GM19324 (cell line): ENCODE data around the gene TBC1D1.
A peak's percentile ranks its signal among the peaks of the same experiment; 100 is the strongest.

Experiments used
- ATAC-seq: cut with Tn5 transposase; IDR thresholded peaks from one replicate; pipeline ENCODE4 v1.9.1; 2021; ENCODE audit warnings: mild to moderate bottlenecking, moderate library complexity; ENCODE audit not compliant: unreplicated experiment, low FRiP score

Gene TBC1D1

GRCh38 chr4:38114386-38115150, 223.7 kb downstream of the TBC1D1 start:
- ATAC-seq, result no peak

GRCh38 chr4:38115601-38116000, 224.7 kb downstream of the TBC1D1 start:
- ATAC-seq, result no peak

GRCh38 chr4:38117591-38117990, 226.7 kb downstream of the TBC1D1 start:
- ATAC-seq, result no peak

GRCh38 chr4:38119668-38120385, 228.9 kb downstream of the TBC1D1 start:
- no peak for ATAC-seq

GRCh38 chr4:38120772-38121171, 229.9 kb downstream of the TBC1D1 start:
- no peak for ATAC-seq

GRCh38 chr4:38122060-38122459, 231.2 kb downstream of the TBC1D1 start:
- no peak for ATAC-seq

GRCh38 chr4:38123555-38123954, 232.7 kb downstream of the TBC1D1 start:
- ATAC-seq, result no peak

GRCh38 chr4:38124961-38125360, 234.1 kb downstream of the TBC1D1 start:
- no peak for ATAC-seq

GRCh38 chr4:38125816-38126215, 234.9 kb downstream of the TBC1D1 start:
- ATAC-seq, result no peak

- ATAC-seq, result peak; percentile 40
Observed at GRCh38 chr4:38128478-38129459, 237.9 kb downstream of the TBC1D1 start.

- no peak for ATAC-seq
Observed at GRCh38 chr4:38129460-38130227, 238.8 kb downstream of the TBC1D1 start.

- no peak for ATAC-seq
Observed at GRCh38 chr4:38130884-38131283, 240.0 kb downstream of the TBC1D1 start.

- no peak for ATAC-seq
Observed at GRCh38 chr4:38131371-38132091, 240.6 kb downstream of the TBC1D1 start.

- peak; percentile 82 for ATAC-seq
Observed at GRCh38 chr4:38132107-38132673, 241.3 kb downstream of the TBC1D1 start.

GRCh38 chr4:38132843-38133662, 242.2 kb downstream of the TBC1D1 start:
- ATAC-seq, result no peak

- ATAC-seq, result no peak
Observed at GRCh38 chr4:38133711-38134480, 243.0 kb downstream of the TBC1D1 start.

- ATAC-seq, result no peak
Observed at GRCh38 chr4:38135201-38135600, 244.3 kb downstream of the TBC1D1 start.
